Cardiac fibroblast (primary cell): ENCODE measurements around the gene ZDHHC22.

Experiments
- DNase-seq, 2 donors: peaks; one replicate each; pipeline versions ENCODE4 v3.0.0 to v3.0.0-alpha.2; 2010; ENCODE audit warnings: low read depth in 2 of 2
- H3K4me3 ChIP-seq, 2 donors: replicated peaks in 1 of 2; 1 replicate in 1 of 2; 2 replicates in 1 of 2; pipeline ENCODE4 v1.5.1; 2011; ENCODE audit warnings: low read depth in 2 of 2, low read length in 2 of 2, mild to moderate bottlenecking in 2 of 2, moderate library complexity in 1 of 2
- TF ChIP-seq, protein P1 (sequence below): IDR thresholded peaks from one replicate; pipeline ENCODE4 v1.5.1; 2011; ENCODE audit warnings: low read depth, mild to moderate bottlenecking, low read length, inconsistent platforms

The ZDHHC22 gene

DNA sequence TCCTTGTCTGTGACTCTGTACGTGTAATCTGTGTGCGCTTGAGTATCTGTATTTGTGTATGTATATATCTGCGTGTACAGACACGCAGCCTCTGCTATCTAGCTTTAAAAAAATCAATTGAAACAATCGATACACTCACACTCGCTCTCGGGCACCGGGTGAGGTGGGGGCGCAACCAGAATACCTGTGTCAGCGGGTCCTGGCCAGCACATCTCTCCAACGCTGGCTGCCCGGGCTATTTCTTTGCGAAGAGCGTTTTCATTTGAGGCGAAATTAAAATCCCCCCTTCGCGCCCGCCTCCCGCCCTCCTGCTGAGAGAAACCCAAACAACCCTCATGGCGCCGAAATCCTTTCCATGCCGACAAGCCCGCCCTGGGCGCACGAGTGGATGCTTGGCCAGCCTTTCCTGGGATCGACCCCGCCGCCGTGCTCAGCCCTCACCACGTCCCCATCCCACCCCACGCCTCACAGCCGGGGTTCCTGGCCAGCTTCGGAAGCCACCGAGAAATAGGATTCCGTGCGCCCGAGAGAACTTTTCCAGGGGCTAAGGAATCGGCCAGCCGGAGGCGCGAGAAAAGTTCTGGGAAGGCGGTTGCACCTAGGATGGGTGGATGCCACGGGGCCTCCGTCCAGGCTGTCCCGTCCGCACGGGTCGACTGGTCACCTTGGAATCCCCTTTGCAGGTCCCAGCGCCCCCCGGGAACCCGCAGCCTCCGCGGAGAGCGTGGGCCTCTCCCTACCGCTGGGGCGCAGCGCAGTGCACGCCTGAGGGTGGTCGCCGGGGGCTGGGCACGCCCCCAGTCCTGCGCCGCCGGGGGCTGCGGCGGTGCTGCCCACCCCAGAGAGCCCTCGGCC, 1.0 kb downstream of the ZDHHC22 start:
- DNase-seq = no peak
- peak overlapping the region in 1 of 2 donors; percentile 32 for H3K4me3 ChIP-seq
- TF ChIP-seq, protein P1, sequence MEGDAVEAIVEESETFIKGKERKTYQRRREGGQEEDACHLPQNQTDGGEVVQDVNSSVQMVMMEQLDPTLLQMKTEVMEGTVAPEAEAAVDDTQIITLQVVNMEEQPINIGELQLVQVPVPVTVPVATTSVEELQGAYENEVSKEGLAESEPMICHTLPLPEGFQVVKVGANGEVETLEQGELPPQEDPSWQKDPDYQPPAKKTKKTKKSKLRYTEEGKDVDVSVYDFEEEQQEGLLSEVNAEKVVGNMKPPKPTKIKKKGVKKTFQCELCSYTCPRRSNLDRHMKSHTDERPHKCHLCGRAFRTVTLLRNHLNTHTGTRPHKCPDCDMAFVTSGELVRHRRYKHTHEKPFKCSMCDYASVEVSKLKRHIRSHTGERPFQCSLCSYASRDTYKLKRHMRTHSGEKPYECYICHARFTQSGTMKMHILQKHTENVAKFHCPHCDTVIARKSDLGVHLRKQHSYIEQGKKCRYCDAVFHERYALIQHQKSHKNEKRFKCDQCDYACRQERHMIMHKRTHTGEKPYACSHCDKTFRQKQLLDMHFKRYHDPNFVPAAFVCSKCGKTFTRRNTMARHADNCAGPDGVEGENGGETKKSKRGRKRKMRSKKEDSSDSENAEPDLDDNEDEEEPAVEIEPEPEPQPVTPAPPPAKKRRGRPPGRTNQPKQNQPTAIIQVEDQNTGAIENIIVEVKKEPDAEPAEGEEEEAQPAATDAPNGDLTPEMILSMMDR = no peak

DNA sequence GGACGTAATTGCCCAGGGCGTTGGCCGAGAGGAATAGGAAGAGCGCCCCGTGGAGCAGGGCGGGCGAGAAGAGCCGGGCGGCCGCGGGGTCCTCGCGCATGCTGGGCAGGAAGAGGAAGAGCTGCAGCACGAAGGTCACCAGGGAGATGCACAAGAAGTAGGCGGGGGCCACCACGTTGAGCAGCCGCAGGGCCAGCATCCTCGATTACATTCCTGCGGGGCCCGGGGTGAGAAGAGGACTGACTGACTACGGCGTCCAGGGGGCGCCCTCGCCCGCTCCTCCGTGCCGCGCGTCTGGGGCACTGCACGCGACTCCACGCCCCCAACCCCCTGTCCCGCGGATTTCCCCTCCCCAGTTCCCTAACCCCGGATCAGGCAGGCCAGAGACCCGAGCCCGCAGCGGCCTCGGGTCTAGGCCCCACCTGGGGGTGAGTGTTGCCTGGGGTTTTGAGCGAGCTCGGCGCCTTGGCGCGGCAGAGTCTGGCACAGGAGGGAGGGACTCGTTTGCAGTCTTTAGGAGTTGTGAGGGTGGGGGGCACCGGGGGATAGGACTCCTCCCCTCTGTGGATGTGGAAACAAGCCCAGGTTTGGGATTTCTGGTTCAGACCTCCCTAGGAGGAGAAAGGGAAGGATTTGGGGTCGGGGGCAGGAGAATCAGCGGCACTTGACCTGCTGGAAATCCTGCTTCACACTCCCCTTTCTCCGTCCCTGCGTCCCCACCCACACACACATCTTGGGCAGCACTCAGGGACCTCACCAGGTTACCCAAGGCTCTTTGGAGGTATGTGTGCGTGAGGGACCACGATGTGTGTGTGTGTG, 1.8 kb downstream of the ZDHHC22 start:
- TF ChIP-seq, protein P1 = peak; percentile 55
- DNase-seq = peak in 1 of 2 donors; percentile 27
- no peak overlapping the region for H3K4me3 ChIP-seq

DNA sequence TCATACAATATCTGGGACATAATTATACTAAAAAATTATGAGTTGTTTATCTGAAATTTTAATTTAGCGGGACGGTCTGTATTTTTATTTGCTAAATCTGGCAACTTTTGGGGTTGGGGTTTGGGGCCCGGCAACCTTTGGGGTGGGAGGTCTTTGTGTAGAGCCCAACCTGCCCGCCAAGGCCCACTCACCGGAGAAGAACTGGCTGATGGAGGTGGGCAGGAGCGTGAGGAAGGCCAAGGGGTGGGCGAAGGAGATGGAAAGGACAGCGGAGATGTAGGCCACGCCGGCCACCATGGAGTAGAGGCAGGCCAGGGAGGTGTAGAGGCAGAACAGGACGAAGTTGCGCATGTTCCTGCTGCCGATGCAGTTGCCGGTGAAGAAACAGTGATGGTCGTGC, 2.6 kb downstream of the ZDHHC22 start:
- TF ChIP-seq, protein P1 = no peak
- H3K4me3 ChIP-seq = no peak overlapping the region
- DNase-seq = no peak

DNA sequence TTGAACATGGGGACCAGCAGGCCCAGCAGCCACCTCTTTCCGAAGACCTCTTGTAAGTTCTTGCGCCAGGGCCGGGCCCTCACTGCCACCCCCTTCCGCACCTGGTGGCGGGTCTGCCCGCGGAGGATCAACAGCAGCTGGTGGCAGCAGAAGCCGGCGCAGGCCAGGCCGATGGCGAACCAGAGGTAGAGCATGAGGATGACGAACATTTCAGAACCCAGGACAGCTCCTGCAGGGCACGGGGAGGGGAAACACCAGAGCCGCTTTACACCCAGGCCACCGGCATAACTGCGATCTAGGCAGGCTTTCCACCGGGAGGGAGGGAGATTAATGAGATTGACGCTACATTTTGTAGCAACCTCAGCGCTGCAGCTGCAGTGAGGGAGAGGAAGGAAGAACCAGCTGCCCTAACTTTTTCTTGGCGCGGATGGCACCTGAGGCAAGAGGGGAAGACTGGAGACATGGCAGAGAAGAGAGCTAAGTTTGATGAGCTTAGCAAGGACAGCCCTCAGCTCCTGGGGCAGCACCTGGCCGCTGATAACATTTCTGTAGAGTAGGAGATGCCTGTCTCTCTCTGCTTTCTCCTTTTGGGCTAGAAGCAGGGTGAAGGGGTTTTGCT, 7.8 kb downstream of the ZDHHC22 start:
- no peak overlapping the region for H3K4me3 ChIP-seq
- TF ChIP-seq, protein P1 = no peak
- peak; percentile 66 to 73 for DNase-seq

DNA sequence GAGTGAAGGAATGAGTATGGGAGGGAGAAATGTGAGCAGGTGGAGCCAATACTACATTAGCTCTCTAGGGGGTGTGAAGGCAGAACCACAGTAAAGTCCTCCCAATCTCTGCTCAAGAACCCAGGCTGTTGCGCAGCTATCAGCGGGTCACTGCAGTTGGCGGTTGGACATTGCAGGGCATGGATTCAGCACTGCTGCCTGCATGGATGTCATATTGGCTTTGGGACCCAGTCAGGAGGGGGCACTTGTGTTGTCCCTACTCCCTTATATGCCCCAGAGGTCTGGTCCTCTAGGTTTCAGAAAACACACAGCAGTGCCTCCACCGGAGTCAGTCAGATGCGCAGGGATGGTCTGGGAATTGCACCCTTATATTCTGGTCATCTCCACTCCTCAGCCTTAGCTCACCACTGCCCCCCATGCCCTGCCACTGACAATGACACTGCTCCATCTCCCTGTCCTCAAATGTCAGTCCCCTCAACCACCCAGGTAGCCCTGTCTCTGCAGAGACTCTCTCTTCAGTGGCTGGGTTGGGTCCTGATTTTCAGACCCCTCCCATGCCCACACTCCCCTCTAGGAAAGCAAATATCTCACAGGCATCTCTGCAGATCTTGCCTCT, 9.6 kb downstream of the ZDHHC22 start:
- DNase-seq = no peak
- H3K4me3 ChIP-seq = no peak overlapping the region
- TF ChIP-seq, protein P1 = no peak

DNA sequence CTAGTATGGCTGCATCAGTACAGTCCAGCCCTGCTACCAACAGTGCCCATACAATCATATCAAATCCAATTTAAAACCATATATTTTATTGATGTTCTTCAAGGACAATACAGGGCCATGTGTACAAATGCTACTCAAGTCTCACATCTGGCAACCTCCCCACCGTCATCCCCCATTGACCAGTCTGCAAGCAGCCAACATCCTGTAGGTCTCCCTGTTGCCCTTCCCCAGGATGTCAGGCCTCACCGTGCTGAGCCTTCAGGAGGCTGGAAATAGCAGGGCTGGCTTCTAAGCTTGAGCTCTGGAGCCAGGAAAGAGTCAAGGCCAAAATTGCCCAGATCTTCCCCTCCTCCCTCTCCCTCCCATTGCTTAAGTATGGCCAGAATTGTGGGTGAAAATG, 10.4 kb downstream of the ZDHHC22 start:
- H3K4me3 ChIP-seq = no peak overlapping the region
- TF ChIP-seq, protein P1 = no peak
- DNase-seq = no peak
